MM.1S (cell line): Measurements from ENCODE around the gene OLFML2B.

Source experiments
- CTCF ChIP-seq: fragments of 300-600 bp; sonication (generic); IDR thresholded peaks from 2 replicates; pipeline ENCODE4 v1.5.1; 2016; ENCODE audit warnings: antibody characterized with exemption, low read length, mixed read lengths
- EZH2 ChIP-seq: fragments of 300-600 bp; sonication (generic); optimal IDR thresholded peaks from 2 replicates; pipeline ENCODE3; 2017; ENCODE audit warnings: low read depth, mild to moderate bottlenecking, antibody characterized with exemption, low read length, mixed read lengths

- TF ChIP-seq CTCF (no peak), EZH2 (no peak)
These were observed 11.6 kb upstream of the OLFML2B start for GRCh38 chr1:162035241-162035640.
